ENCODE measurements around the gene PPEF1.

The PPEF1 gene

DNA sequence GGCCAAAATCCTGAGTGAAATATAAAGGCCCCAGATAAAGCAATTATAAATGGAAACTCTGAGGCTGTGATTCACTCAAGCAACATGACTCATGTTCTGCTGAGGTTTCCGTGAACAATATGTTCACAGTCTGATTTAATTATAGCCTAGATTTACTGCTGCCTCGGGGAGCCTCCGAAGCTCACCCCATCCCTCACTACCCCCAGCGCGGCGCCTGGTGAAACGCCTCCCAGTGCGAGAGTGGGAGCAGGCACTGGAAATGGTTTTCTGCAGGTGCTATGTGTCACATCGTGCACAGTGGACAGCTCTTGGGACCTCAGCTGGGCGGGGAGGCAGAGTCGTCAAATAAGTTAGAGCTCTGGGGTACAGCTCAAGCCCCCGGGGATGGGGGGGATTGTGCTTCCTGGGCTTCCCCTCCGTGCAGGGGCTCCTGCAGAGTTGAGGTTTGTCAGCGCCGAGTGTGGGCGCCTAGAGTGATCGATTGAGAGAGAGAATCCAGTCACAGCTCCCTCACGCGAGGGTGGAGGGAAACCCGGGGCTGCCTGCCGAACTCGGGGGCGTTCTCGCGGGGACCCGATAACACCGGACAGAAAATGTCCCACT, 165.8 kb downstream of the PPEF1 start:
- in situ Hi-C loops (cut with MboI; ENCODE audit: low pct_unique_long_range_greater_than_20kb, low sequenced_read_pairs): no loop called here

DNA sequence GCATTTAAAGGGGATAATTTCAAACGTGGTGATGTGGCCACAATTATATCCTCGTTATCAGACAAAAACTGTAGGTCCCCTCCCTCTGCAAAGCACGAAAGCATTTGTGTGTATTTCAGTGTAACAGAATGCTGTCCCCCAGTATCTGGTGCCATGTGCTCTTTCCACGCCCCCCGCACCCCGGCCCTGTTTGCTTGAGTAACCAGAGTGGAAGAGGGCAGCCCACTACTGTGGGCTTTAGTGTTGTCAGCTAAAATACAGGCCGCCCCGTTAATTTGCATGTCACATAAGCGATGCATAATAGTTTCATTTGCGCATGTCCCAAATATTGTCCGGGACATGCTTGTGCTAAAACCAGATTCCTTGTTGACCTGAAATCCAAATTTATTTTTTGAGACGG, 166.4 kb downstream of the PPEF1 start:
- in situ Hi-C loops (cut with MboI; ENCODE audit: low pct_unique_long_range_greater_than_20kb, low sequenced_read_pairs): no loop called here
- no peak for DNase-seq

More for the DNA sequence above, 165.8 kb downstream of the PPEF1 start:
- DNase-seq: no peak

DNA sequence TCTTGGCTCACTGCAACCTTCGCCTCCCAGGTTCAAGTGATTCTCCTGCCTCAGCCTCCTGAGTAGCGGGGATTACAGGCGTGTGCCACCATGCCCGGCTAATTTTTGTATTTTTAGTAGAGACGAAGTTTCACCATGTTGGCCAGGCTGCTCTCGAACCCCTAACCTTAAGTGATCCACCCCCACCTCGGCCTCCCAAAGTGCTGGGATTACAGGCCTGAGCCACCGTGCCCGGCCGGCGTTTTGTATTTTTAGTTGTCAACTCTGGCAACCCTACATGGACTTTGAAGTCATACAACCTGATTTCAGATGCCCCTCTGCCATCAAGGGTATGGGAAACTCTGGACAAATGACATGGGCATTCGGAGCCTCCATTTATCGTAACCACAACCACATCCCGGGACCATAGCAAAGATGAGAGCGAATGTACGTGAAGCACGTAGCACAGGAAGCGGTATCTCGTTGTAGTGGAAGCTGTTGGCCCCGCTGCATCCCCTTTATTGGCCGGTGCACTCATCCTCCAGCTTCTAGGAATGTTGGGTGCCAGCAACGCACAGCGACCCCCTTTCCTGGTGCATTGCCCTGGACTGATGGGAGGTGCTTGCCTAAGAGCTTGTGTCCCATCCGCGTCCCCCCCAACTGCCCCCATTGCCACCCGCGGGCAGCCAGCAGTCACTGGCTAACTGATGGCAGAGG, 167.3 kb downstream of the PPEF1 start:
- no peak for DNase-seq
- in situ Hi-C loops (cut with MboI; ENCODE audit: low pct_unique_long_range_greater_than_20kb, low sequenced_read_pairs): no loop called here

DNA sequence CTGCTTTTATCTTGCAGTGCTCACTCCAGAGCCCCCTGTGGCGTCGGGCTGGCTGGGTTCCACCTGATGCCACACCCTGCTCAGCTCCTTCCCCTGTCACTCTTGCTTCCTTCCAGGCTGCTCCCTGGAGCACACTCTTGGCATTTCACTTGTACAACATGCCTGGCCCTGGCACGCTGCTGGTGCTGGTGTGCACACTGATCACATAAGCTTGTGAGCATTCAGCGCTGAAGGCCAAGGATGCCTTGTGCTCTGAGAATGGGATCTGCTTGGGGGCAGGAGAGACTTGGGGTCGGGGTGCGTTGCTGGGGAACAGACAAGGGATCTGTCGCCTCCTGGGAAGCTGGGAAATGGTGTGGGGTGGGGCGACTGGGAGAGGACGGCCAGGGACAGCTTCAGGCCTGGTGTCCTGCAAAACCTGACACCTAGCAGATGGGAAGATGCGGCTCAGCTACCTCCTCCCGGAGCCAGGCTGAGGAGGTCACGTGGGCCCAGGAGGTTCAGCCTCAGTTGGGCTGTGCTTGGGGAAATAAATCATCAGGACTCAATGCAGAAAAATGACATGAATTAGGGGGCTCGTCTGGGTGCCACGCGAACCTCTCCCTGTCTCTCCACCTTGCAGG, 167.9 kb downstream of the PPEF1 start:
- no peak for DNase-seq
- in situ Hi-C loops (cut with MboI; ENCODE audit: low pct_unique_long_range_greater_than_20kb, low sequenced_read_pairs): no loop called here

DNA sequence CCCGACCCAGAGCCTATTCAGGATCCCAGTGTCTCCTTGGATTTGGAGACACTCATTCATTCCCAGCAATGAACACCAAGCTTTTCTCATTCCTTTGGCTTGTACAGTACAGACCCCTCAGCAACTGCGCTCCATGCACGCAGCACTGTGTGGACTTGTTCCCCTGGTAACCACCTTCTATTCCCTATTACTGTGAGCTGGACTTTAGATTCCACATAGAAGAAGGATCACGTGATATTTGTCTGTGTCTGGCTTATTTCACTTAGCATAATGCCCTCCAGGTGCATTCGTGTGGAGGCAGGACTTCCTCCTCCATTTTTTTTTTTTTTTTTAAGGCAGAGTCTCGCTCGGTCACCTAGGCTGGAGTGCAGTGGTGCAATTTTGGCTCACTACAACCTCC, 170.0 kb downstream of the PPEF1 start:
- in situ Hi-C loops (cut with MboI; ENCODE audit: low pct_unique_long_range_greater_than_20kb, low sequenced_read_pairs): no loop called here
- DNase-seq: no peak
